Neural cell (in vitro differentiated cells): Measurements from ENCODE around the gene FGF8.

Experiments used
- CTCF ChIP-seq: fragments of 450-650 bp; IDR thresholded peaks from 2 replicates; pipeline ENCODE4 v1.5.1; 2014; ENCODE audit warnings: antibody characterized with exemption, mild to moderate bottlenecking, moderate library complexity; ENCODE audit not compliant: poor library complexity, severe bottlenecking
- EP300 ChIP-seq: fragments of 450-650 bp; conservative IDR thresholded peaks from 2 replicates; pipeline ENCODE4 v1.6.1; 2014; ENCODE audit warnings: antibody characterized with exemption, mild to moderate bottlenecking, moderate library complexity; ENCODE audit not compliant: poor library complexity, severe bottlenecking
- EZH2 ChIP-seq: fragments of 200-600, 300-800 bp; shearing (Covaris generic), sonication (generic); IDR thresholded peaks from 2 replicates; pipeline ENCODE4 v1.6.1; 2014; ENCODE audit warnings: antibody characterized with exemption, low read length, borderline replicate concordance, mild to moderate bottlenecking; ENCODE audit not compliant: insufficient read depth, poor library complexity, severe bottlenecking
- MXI1 ChIP-seq: fragments of 450-650 bp; conservative IDR thresholded peaks from 2 replicates; pipeline ENCODE4 v1.6.1; 2014; ENCODE audit warnings: antibody characterized with exemption, mild to moderate bottlenecking; ENCODE audit not compliant: poor library complexity, severe bottlenecking
- POLR2AphosphoS5 ChIP-seq: IDR thresholded peaks from 2 replicates; pipeline ENCODE4 v1.6.1; 2012
- RAD21 ChIP-seq: fragments of 450-650 bp; conservative IDR thresholded peaks from 2 replicates; pipeline ENCODE4 v1.6.1; 2014; ENCODE audit warnings: antibody characterized with exemption, mild to moderate bottlenecking, moderate library complexity
- REST ChIP-seq: IDR thresholded peaks from 2 replicates; pipeline ENCODE4 v1.6.1; 2012; ENCODE audit warnings: borderline replicate concordance
- TAF1 ChIP-seq: IDR thresholded peaks from 2 replicates; pipeline ENCODE4 v1.6.1; 2012; ENCODE audit warnings: low read depth

- no peak for TF ChIP-seq POLR2AphosphoS5
- no peak for TF ChIP-seq CTCF
- no peak for TF ChIP-seq MXI1
- TF ChIP-seq EZH2 = no peak
- TF ChIP-seq EP300 = no peak
- no peak for TF ChIP-seq TAF1
- no peak for TF ChIP-seq REST
- no peak for TF ChIP-seq RAD21
Measured at GRCh38 chr10:101777619-101778145, 1.8 kb upstream of the FGF8 start.
